MV-4-11 (cell line): ENCODE measurements around the gene EFEMP2.
A peak's percentile ranks its signal among the peaks of the same experiment; 100 is the strongest.
"Not testable (repeated sequence)": the region's sequence is repeated elsewhere in the genome, so short reads cannot be mapped to it uniquely, and the experiment has no call there.

Source experiments
- DNase-seq: peaks from one replicate; lab custom pipeline; 2025; lab: John Stamatoyannopoulos, UW

The EFEMP2 gene

GRCh38 chr11:65900125-65900898, 27.7 kb upstream of the EFEMP2 start, which contains the start of gene FOSL1:
Gene FOSL1, minus strand, starts transcription at chr11:65900388. Its CDS starts 49 bp downstream, at chr11:65900339.
- DNase-seq: peak; percentile 85

GRCh38 chr11:65899356-65900124, 26.9 kb upstream of the EFEMP2 start:
- DNase-seq: peak; percentile 43

DNA sequence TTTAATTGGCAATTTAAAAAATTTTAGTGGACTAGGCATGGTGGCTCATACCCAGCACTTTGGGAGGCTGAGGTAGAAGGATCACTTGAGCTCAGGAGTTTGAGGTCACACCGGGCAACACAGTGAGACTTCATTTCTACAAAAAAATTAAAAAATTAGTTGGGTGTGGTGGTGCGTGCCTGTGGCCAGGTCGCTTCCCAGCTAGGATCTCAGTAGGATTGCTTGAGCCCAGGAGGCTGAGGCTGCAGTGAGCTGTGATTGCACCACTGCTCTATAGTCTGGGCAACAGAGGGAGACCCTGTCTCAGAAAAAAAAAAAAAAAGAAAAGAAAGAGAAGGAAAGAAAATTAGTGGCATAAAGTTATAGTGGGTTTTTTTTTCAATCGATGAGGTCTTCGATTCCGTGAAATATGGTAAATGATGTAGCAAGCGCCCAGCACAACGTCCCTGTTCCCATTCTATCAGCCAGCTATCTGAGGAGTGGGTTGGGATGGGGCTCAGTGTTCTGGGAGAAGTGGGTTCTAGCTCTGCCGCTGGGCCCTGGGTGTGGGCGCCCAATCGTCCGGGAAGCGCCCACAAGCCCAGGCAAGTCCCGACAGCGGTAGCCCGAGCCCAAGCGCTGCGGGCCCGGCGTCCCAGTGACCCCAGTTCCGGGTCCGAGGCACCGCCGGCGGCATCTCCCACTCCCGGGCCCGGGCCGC, 26.2 kb upstream of the EFEMP2 start:
- DNase-seq: no peak

DNA sequence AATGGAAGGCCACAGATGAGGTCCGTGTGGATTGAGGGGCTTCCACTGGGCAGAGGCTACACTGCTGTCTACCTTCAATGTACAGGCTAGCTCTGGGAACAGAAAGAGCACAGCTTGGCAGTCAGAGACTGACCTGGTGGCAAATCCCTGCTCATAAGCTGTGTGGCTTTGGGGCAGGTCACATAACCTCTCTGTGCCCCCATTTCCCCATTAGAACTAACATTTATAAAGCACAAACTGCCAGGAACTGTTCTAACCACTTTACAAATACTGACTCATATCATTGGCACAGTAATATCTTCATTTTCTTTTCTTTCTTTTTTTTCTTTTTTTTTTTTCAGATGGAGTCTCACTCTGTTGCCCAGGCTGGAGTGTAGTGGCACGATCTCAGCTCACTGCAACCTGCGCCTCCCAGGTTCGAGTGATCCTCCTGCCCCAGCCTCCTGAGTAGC, 24.4 kb upstream of the EFEMP2 start:
- no peak for DNase-seq

GRCh38 chr11:65896034-65896999, 23.7 kb upstream of the EFEMP2 start:
- DNase-seq: no peak

- no peak for DNase-seq
These were observed 22.9 kb upstream of the EFEMP2 start for GRCh38 chr11:65895482-65895981.

DNA sequence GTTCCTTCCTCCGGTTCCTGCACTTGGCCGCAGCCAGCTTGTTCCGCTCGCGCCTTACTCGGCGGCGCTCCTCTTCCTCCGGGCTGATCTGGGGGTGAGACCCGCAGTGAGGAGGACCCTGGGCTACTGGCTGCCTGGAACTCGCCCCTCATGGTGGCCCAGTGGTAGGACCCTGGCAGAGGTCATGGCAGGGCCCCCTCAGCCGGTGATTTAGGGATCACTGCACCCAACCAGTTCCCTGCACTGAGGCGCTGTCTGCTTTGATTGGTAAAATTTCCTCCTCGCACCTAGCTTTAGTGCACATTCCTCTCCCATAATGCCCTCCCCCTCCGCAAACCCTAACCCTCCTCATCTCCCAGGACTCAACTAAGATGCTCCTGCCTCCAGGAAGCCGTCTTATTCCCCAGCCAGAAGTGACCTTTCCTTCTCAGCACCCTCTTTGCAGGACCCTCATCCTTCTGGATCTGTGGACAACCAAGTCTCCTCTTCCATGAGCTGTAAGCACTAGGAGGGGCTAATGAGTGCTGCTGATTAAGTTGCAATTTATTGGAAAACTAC, 21.5 kb upstream of the EFEMP2 start:
- peak; percentile 39 for DNase-seq

GRCh38 chr11:65892661-65893317, 20.2 kb upstream of the EFEMP2 start:
- no peak for DNase-seq

DNA sequence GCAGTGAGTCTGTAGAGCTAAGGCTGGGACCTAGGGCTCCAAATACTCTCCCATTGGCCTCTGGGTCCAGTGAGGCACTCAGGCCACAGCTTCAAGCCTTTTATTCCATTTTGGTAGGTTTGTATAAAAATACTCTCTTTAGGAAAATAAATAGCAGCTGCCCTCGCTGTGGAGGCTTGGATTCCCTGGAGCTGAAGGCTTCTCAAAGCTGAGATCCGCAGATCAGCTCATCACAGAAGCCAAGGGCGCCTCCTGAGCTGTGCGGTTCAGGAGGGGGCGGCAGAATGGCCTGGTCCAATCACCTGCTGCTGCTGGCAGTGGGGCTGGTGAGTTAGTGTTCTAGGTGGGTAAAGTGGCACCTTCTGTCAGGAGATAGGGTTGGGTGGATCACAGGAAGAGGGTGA, 19.5 kb upstream of the EFEMP2 start:
- DNase-seq: not testable (repeated sequence)

DNA sequence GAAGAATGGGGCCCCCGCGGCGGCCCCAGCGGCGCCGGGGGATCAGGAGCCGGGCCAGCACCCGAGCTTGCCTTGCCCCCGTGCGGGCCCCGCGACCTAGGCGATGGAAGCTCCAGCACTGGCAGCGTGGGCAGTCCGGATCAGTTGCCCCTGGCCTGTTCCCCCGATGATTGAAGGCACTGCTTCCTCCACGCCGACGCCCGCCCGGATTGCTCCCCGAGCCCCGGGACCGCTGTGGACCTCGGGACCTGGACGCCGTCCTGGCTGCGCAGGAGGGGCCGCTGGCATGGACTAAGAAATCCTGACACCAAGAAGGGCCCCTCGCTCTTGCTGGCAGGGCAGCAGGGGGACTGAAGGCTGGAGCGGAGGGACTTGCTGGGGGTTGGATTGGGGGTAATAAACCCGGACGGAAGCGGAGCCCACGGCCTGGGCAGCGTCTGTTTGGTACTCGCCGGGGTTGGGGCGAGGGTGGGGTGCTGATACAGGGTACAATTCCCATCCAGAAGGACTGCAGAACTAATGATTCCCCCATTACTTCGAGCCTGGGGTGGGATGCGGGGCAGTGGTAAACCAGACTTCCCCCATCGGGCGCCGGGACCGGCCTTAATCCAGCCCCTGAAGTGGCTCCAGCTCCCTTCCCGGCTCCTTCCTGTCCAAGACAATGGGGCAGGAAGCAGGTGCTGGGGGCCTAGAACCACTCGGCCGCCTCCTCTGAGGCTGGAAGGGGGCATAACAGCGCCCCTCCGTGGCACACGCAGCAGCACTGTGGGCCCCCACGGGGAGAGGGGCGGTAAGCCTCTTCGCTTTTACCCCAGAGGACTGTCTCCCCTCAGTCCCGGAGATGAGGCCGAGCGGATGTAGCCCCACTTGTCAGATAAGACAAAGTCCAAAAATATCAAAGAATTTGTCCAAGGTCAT, 18.9 kb upstream of the EFEMP2 start:
- peak; percentile 44 for DNase-seq

DNA sequence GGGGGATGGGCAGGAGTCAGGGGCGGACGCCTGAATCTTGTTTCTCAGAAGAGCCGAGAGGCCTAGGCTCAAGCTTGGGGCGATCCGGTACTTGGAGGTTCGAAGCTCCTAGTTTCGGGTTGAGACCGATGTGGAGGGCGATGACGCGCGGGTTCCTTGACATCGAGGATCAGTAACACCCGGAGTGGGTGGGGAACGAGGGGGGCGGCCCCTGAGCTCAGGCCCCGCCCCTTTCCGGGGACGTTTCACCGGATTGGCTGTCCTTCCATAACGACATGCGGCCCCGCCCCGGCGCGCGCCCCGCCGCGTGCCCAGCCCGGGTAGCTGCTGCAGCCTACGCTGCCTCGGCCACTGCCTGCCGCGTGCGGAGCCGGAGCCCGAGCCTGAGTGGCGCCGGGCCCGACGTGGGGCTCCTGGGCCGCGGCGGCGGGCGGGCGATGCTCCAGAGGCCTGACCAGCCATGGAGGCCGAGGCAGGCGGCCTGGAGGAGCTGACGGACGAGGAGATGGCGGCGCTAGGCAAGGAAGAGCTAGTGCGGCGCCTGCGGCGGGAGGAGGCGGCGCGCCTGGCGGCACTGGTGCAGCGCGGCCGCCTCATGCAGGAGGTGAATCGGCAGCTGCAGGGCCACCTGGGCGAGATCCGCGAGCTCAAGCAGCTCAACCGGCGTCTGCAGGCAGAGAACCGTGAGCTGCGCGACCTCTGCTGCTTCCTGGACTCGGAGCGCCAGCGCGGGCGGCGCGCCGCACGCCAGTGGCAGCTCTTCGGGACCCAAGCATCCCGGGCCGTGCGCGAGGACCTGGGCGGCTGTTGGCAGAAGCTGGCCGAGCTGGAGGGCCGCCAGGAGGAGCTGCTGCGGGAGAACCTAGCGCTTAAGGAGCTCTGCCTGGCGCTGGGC, 18.0 kb upstream of the EFEMP2 start, which contains the start of gene CCDC85B:
CCDC85B (plus strand) TSS at position 350 of the 895 bp plus-strand sequence; CDS start at position 461, 111 bp downstream.
- DNase-seq: peak; percentile 96

DNA sequence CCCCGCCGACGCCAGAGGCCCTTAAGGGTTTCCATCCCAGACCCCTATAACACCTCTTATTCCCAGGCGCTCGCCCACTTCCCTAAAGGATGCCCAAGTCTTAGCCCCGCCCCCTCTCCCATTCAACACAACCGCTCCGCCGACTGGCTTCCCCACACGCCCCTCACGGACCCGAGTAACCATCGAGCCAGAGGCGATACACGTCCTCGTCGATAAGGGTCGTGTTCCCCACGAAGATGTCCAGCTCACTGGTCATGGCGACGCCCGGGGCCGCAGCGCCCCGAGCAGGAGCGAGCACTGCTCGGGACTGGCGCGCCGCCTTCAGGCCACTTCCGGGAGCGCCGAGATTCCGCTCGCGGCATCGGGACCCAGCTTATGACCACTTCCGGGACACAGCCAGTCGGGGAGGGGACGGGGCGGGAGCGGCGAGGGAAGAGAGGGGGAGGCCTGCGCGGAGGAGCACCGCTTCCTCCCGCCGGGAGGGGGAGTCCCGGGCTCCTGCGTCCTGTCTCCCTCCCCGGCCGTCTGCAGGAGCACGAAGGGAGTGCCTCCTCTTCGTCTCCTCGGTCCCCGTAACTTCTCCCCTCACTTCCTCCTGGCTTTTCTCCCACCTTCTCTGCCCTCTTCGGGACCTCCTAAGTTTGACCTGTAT, 15.7 kb upstream of the EFEMP2 start, which contains the start of gene FIBP:
FIBP (minus strand) TSS at position 309 of the 652 bp plus-strand sequence; CDS start at position 256, 53 bp downstream.
- peak; percentile 93 for DNase-seq

- DNase-seq: no peak
These were observed 15.1 kb upstream of the EFEMP2 start for GRCh38 chr11:65887723-65888162.

DNA sequence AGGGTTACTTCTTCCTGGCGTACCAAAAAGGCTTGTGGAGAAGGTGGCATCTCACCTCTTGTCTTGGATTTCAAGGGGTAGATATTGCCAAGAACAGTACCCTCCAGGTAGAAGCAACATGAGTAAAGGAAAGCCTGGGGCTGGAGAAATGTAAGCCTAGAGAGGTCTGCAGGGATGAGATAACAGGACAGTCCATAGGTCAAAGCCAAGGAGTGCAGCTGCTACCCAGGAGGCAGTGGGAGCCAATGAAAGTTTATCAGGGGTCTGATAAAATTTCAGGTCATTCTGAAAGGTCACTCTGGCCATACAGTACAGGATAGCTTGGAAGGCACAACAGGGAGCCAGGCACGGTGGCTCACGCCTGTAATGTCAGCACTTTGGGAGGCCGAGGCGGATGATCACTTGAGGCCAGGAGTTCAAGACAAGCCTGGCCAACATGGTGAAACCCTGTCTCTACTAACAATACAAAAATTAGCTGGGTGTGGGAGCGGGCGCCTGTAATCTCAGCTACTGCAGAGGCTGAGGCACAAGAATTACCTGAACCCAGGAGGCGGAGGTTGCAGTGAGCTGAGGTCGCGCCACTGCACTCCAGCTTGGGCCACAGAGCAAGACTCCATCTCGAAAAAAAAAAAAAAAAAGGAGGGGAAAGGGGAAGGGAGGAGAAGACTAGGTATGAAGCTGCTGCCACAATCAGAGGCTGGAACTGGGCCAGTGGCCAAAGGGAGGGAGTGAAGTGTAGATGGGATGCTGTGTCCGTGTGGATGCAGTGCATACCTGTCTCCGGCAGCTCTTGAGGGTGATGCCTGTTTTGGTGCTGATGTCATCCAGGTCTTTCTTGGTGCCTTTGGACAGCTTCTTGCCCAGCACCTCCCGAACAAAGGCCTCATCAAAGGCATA, 14.5 kb upstream of the EFEMP2 start:
- no peak for DNase-seq

GRCh38 chr11:65885808-65886536, 13.4 kb upstream of the EFEMP2 start:
- no peak for DNase-seq
